NK-92 treated with Interleukin-12 subunit alpha and Interleukin-12 subunit beta, amount 100 ng/mL, for 24 hours (cell line): ENCODE results near the gene RASL11B.

ENCODE experiments used
- DNase-seq: peaks from one replicate; lab custom pipeline; 2025; lab: John Stamatoyannopoulos, UW

RASL11B gene

DNA sequence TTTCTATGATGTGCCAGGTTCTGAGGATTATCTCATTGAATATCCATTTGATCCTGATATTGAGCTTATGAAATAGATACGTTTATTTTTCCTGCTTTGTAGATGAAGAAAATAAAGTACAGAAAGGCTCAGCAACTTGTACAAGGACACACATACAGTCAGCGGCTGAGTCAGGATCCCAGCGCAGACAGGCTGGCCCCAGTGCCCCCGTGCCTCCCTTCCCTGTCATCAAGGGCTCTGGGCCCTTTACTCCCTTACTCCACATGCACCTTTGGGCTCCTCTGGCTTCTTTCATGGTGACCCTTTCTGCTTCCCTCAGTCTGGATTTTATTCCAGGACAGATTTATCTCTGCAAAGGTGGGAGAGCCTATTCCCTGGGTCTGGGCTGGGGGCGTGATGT is 12.8 kb downstream of the RASL11B start:
- DNase-seq, result no peak

DNA sequence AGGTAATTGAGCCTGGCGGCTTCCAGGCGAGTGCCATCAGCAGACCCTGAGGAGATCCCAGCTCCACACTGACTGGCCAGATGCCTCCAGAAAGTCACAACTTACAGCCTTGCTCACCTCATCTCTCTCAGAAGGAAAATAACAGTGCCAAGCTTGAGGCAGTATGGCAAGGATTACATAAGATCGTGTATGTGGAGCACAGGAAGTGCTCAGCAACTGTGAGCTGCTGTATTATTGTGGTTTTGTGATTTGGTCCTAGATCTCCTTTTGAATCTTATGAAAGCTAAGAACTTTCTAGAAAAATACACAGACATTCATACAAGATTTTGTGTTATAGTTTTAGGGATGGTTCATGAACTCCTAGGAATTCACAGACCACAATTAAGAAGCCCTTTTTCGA is 14.0 kb downstream of the RASL11B start:
- no peak for DNase-seq

DNA sequence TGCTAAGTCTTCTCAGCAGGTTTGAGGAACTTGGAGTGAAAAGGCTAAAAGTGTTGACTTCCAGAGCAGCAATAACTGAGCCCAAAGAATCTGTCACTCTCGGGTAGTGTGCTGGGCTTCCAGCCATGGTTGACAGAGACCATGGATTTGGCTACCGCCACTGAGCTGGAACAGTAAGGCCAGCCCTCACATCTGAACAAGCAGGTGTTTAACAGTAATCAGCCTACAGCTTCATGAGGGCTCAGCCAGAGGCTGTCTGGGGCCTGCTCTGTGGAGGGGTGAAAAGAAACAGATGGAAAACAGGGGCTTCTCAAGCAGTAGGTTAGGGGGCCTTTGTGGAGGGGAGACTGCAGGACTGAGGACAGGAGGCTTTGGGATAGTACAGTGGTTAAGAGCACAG is 14.9 kb downstream of the RASL11B start:
- no peak for DNase-seq

DNA sequence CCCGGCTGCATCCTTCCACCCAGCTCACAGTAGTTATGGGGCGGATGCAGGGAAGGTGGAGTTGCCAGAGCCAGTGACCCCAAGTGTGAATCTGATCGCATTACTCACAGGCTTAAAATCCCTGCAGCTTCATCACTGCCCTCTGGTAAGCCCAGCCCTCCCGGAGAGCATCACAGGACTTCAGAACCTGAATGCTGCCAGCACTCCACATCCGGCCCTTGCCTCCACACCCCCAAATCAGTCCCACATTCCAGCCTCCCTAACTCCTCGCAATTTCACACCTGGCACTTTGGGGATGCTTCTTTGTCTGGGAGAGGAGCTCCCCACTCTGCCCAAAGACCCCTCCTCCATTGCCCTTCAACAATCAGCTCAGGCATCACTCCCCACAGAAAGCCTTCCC is 15.6 kb downstream of the RASL11B start:
- no peak for DNase-seq

DNA sequence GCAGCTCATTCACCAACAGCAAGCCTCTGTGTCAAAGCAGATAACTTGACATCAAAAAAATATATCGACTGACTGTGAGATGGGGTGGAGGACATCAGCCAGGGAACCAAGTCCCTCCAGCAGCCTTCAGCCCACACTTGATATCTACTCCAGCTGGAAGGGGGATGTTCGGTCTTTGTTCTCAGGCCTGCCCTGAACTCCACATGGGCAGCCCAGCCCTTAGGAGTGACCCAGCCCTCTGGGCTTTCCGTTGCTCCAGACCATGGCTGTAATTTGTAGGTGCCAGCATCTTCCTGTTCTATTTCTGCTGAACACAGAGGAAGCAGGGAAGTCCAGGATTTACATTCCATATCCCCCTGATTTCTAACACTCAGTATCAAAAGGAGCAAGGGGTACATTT is 17.4 kb downstream of the RASL11B start:
- no peak for DNase-seq

DNA sequence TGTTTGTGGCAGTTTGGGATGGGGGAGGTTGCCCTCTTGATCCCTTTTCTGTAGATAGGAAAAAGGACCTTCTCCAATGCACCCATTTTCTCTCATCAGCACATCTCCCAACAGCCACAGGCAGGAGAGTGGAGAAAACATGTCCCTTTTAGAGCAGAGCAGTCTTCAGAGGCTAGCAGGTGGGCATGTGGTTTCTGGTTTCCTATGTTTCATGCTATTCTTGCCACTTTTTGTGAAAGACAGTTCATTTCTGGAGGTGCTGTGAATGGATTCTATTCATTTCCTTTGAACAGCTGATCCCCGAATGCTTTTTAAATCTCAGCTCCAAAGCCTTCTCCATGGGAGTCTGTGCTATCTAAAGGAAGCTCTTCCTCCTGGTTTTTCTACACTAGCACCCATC is 18.9 kb downstream of the RASL11B start:
- no peak for DNase-seq

DNA sequence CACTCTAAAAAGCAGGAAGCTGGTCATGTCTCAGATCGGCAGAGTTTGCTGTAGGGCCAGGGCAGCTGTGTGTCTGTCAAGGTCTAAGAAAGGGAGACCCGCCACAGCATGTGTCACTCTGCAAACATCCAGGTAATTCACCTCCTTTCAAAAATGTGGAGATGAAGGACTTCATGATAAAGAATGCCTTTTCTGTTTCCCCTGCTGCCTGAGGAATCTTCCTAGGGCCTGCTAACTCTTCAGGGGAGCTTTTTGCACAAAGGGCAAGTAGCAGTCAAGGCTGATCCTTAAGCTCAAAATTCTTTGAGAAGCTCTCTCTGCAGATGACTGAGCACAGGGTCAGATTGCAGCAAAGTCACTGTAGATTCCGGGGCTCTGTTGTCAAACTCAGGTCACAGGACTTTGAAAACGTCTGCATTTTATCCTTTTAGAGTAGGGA is 21.1 kb downstream of the RASL11B start:
- no peak for DNase-seq

DNA sequence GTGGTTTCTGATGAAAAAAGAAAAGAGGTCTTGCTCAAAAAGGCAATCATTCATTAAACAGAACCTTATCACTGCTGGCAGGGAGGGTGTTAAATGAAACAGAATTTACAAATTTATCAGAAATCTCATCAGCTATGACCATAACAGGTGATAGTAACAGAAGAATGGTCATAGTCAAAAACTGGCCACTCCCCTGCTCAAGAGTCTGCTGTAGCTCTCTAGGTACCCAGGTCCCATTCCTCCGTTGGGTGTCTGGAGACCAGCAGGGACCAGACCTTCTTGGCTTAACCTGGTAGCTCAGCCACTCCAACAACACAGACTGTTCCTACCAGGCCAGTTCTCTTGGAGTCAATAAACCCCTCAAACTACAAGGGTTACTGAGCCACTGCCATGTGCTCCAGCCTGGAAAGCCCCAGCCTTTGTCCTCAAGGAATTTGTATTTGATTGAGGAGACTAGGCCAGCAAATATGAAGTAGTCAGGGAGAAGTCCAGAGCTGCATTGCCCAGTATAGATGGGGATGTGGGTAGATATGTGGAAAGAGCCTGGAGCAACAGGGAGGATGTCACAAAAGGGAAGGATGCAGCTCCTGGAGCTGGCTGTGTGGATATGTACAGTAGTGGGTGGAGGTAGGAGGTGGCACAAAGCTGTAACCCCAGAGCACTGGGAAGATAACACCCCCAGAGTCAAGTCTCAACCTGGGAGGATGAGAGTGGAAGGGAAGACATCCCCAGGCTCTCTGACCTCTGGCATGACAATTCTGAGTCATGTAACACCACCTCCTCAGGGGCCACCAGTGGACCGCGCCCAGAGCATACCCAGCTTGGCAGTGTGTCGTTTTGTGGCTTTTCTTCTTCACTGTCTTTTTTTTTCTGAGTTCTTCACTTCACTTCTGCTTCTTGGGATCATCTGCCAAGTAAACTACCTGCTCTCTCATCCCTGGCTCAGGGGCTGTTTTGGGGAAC is 21.9 kb downstream of the RASL11B start:
- no peak for DNase-seq

DNA sequence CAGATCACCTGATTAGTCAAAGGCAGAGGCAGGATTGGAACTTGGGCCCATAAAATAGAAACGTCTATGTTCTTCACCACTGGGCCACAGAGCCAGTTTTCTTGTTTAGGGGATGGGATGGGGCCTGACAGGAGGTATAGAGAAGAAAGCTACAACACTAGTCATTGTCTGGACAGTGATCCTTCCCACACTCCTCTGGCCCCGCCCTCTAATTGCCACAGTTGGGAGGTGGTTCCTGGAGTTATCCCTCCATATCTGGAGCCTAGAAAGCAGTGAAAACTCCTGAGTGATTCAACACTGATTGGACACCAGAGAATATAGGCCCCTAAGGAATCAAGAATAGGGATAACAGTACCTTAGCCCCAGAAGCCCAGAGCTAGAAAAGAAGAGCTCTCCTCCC is 22.9 kb downstream of the RASL11B start:
- DNase-seq, result no peak

DNA sequence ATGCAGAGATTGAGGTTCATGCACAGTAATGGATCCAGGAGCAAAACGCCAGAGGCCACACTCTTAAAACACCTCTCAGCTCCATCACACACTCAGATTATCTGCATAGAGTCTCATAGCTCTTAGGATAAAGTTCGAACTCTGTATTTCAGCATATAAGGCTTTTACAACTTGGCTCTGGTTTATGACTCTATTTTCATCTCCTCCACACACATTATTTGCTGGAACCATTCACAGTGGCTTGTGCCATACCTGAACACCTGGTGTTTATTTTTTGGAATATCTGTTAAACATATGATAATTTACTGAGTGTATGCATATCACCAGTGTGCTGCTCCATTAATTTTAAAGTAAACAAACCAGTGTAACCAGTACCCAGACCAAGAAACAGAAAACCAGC is 27.2 kb downstream of the RASL11B start:
- no peak for DNase-seq

DNA sequence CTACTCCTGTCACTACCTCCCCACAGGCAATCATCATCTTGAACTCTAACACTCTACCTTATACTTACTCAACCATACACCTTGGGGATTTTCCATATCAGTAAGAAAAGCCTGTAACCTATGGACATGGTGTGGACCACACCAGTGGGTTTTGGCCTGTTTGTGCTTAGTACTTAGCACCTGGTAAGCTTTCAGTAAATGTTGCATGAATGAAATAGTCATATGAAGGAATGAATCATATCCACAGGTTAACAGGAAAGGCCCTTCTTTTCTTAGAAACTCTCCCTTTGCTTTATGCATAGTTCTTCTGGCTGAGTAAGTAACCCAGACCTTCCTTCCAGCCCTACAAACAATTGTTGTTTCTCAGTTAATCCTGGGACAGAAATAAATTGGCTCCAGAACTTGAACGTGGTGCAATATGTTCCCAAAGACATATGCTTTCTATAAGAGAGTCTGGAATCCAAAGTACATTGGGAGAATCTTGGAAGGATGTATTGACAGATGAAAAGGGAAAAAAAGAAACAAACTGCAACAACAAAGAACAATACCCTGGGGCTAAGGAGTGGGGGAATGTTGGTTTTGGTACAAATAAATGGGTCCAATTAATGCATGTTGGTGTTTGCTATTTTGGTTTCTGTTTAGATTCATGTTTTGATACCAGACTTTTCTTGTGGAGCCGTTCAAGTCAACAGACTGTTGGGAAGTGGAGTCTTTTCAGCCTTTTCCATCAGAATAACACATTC is 27.8 kb downstream of the RASL11B start:
- DNase-seq, result no peak

DNA sequence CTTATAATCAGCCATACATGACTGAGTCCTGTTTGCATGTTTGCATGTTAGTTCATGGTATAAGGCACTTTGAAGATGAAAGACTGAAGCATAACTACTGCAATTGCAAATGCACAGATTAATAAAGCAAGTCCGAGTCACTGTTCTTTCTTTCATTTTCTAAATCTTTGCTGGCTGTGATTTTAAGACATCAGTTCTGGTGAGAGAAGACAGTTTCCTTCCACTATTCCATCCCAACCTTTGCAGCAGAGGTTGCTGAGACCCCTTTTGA is 28.3 kb downstream of the RASL11B start:
- no peak for DNase-seq

DNA sequence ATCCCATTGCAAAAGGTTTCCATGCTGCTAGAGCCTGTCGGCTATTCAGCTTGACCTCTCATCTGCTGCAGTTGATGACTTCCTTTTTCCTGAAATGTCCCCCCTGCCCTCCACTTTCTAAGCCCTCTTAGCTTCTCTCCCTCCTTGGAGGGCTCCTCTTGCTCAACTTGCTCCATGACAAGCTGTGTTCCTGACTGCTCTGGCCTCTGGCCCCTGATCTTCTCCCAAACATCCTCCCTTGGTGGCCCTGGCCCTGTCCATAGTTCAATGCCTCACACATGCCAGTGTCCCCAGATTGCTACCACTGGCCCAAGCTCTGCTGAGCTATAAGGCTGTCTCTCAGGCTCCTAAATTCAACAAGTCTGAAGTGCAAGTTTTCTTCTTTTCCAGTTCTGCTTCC is 29.6 kb downstream of the RASL11B start:
- DNase-seq, result no peak

DNA sequence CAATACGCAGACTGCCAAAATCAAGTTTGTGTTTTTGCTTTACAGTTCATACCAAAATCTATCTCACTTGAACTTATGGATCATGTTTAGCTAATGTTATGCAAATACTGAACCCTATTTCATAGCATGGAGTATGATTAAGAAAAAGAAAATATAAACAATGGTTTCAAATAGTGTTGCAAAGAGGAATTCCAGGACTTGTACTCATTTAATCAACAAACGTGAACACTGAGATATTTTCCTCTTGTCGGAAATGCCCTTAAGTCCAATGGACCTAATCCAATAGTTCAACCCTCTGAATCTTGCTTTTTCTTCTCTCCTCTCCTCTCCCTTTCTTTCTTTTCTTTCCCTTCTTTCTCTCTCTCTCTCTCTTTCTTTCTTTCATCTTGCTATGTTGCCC is 30.8 kb downstream of the RASL11B start:
- DNase-seq, result no peak

DNA sequence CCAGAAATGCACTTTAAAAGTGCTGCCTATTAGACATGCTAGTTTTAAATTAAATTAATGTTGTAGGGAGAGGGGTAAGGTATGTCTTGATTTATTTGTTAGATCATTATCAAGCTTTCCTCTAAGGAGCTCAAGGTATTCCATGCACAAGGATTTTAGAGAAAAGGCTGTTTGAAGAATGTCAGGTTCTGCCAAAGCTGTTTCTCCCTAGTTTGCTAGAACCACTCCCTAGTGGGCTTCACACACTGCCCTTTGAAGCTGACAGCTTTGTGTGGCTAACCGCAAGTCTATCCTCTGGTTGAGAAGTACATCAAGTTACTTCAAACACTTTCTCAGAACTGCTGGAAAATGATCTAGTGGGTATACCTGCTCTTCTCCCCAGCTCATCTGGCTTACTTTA is 32.3 kb downstream of the RASL11B start:
- DNase-seq, result no peak

DNA sequence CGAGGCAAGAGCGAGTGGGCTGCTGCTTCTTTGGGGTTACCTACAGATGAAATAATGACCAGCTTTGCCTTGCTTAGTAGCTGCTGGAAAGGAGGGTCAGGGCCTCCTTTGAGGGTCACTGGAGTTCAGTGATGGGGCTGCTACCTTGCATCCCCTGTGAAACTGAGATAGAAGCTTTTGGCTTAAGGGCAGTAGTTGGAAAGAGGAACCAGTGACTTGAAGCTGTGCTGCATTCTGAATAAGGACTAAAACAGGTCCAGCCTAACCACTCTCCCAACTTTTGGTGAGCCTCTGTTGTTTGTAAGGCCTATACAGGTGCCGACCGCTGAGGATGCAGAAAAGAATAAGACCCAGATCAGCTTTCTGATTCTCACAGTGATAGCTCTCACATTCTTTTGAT is 41.2 kb downstream of the RASL11B start:
- DNase-seq, result no peak

DNA sequence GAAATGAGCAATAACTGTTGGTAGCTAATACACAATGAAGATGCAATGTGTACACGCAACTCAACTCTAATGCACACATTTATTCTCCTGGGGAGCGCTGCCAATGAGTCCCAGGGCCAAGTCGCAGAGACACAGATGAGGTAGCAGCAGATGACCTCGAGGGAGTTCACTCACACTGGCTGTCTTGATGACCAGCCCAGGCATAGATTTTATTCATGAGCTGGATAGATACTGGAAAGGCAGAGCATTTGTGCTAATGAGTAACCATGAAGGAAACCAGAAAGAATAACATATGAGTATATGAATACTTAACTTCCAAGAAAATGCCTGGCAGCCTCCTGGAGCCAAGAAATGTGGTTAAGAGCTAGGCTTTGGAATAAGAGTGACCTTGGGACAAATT is 42.3 kb downstream of the RASL11B start:
- DNase-seq, result no peak

DNA sequence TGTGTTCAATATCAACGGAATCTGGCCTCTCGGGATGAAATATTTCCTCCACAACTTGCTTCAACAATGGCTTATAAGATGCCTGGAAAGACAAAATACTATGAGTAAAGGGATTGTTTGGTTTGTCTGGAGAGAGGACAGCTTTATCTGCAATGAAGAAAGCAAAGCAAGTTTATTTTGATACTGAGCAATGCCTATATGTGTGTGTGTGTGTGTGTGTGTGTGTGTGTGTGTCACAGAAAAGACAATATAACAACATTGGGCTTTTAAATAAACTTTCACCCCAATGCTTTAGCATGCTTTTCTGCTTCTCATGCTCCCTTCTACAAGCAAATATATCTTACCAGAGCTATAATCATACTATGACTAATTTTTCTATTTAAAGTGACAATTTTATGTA is 45.4 kb downstream of the RASL11B start:
- no peak for DNase-seq

DNA sequence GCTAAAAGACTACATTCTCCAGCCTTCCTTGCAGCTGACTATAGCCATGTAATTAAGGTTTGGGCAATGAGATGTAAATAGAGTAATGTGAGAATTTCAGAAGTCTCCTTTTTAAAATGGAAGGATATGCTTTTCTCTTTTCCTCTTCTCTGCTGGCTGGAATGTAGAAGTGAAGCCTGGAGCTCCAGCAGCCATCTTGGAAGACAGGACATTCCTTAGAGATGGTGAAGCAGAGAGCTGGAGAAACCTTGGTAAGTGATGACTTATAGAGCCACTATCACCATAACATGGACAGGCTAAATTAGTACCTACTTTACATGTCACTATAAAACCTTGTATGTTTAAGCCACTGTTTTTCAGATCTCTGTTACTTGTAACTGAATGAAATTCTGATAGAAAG is 48.0 kb downstream of the RASL11B start:
- DNase-seq, result no peak

DNA sequence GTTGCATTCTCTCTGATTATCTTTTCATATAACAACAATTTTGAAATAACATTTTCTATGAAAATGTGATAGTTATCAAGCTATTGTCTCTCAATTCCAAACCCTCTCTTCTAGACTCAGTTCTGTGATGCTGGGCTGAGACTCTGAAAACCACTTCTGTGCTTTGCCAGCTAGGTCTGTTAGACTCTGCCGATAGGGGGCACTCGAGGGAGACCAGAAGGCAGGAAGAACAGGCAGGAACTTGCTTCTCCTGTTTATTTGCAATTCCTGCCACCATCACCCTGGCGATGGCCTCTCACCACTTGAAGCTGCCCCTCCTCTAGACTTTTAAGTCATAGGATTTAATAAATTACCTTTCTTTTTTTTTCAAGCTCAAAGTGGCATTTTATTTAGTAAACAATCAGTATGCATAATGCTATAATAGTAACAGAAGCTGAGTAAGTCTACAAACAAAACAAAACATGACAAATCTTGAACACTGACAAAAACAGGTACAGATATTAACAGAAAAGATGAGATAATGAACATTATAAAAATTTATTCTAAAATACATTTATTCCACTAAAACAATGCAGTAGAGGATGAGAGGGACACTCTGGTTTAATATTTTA is 49.7 kb downstream of the RASL11B start:
- DNase-seq, result peak; percentile 15

DNA sequence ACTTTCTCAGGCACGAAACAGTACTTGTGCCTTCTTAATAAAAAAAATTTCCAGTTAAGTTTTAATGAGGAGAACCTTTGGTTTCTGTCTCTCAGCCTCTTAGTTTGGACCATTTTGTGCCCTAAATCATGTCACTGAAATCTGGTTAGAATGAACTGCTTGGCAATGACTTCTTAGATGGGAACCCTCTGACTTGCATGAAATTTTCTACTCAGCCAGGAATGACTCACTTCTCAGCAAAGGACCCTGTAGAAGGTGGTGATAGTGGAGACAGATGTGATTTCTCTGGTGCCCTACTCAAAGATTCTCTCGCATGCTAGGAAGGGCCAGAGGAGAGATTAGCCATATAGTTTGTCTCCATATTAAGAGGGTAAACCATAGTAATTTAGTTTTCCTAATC is 50.5 kb downstream of the RASL11B start:
- DNase-seq, result no peak

DNA sequence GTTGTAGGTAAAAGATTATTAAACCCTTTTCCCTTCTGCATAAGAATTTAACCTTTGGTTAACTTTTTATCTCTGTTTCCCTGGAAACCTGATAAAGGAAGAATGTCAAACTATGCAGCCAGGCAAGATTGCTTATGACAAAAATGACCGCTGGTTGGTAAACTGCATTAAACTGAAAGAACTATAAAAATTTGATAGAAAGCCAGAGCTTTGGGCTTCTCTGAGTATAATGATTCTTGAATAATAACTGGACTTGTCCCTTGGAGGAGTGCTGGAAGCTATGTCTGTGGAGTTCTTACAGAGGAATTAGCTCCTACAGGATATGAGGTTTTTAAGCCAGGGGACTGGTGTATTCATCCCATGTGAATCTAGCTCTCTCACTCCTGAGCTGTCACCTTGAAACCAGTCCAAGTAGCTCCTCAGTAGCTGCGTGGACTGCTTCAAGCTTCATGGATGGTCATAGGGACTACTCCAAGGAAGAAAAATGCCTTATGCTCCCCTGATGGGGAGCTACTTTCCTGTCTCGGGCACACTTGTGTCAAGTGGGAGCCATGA is 52.0 kb downstream of the RASL11B start:
- DNase-seq, result no peak

DNA sequence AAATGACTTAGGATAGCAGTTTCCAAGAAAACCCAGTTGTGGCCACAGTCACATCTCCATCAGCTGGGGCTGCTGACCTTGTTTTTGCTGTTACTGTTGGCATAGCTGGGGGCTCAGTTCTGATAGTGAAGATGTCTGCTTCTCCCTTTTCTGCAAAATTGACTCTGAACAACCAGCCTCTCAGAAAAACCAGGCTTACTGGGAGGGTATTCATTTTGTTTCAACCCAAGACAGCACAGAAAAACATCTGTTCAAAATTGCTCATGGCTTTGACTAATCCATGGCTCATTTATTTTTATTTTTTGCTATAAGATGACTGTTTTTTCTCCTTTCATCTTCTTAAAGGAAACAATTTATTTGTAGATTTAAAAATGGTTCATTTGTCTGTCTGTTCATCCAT is 53.1 kb downstream of the RASL11B start:
- DNase-seq, result no peak
